Gastrocnemius medialis (tissue), 4 donors: ENCODE measurements around the gene QSOX2. TPM values are rescaled to one million over a fixed set of nuclear protein-coding genes. Genes with fewer than 3 reads are reported as not detected.

Experiments used
- ATAC-seq, 2 donors: fragments of 150-250 bp; one replicate each; pipeline ENCODE4 v1.9.1; 2016
- DNase-seq, 2 donors: peaks; one replicate each; pipeline ENCODE4 v3.0.0-alpha.2; 2019
- H3K27ac ChIP-seq, 4 donors: fragments of 200-600 bp; sonication (generic); 1 replicate in 1 of 4; 2 replicates in 3 of 4; pipeline ENCODE4 v1.5.1; 2016 to 2018; ENCODE audit warnings: mild to moderate bottlenecking in 2 of 4, moderate library complexity in 1 of 4
- H3K27me3 ChIP-seq, 3 donors: fragments of 200-600 bp; sonication (generic) in 2 of 3; 1 replicate in 1 of 3; 2 replicates in 2 of 3; pipeline versions ENCODE4 v1.5.1 to v1.6.0; 2016 to 2019; ENCODE audit warnings: mild to moderate bottlenecking in 1 of 3, moderate library complexity in 1 of 3
- H3K36me3 ChIP-seq, 2 donors: fragments of 200-600 bp; sonication (generic) in 1 of 2; one replicate each; pipeline ENCODE4 v1.5.1; 2017 to 2018
- H3K4me1 ChIP-seq, 2 donors: fragments of 200-600 bp; sonication (generic) in 1 of 2; one replicate each; pipeline ENCODE4 v1.5.1; 2016 to 2017; ENCODE audit warnings: mild to moderate bottlenecking in 2 of 2
- H3K4me3 ChIP-seq, 4 donors: fragments of 200-600 bp; sonication (generic) in 3 of 4; 1 replicate in 1 of 4; 2 replicates in 3 of 4; pipeline ENCODE4 v1.5.1; 2016 to 2019; ENCODE audit warnings: mild to moderate bottlenecking in 2 of 4
- H3K9me3 ChIP-seq, 3 donors: fragments of 200-600 bp; sonication (generic) in 2 of 3; 1 replicate in 1 of 3; 2 replicates in 2 of 3; pipeline ENCODE4 v1.5.1; 2016 to 2019
- CTCF ChIP-seq, 5 experiments: fragments of 450-650 bp in 3 of 5; fragments of 200-600 bp in 2 of 5; sonication (generic) in 2 of 5; IDR thresholded peaks in 4 of 5; conservative IDR thresholded peaks in 1 of 5; 1 replicate in 4 of 5; 2 replicates in 1 of 5; pipeline ENCODE4 v1.5.1; 2016 to 2019; ENCODE audit warnings: antibody characterized with exemption in 5 of 5, mild to moderate bottlenecking in 3 of 5, moderate library complexity in 3 of 5
- POLR2A ChIP-seq, 2 donors: fragments of 450-650 bp; IDR thresholded peaks; one replicate each; pipeline ENCODE4 v1.6.1; 2017; ENCODE audit warnings: antibody characterized with exemption in 2 of 2, mild to moderate bottlenecking in 2 of 2, moderate library complexity in 2 of 2
- in situ Hi-C, 4 donors: fragments of 200-750 bp; cut with MboI; loops; one replicate each; pipeline versions ENCODE4 v1.15.0 to v1.8.0; 2017; ENCODE audit warnings: low sequenced_read_pairs in 4 of 4
- intact Hi-C: fragments of 100-400 bp; cut with DNase I; formaldehyde crosslinking; loops from one replicate; pipeline ENCODE4 v1.15.1; 2023; ENCODE audit warnings: low total_unique reads
- total RNA-seq, 4 donors: library from RNA; depleted of rRNA; stranded (reverse); fragments of >200 nt; gene quantifications; one replicate each; pipeline versions ENCODE4 v1.1.0 to v1.2.3, GENCODE V29; 2016

QSOX2 gene
- total RNA-seq, 4 donors from 2014 or later, result 3.3 to 5.8 (median 5.2) TPM

- H3K36me3 ChIP-seq, result no peaks in the 10 kb centered on the region
- no peak overlapping the region for H3K27ac ChIP-seq
- in situ Hi-C loops (loop anchor here in 1 of 4 donors (25.0 kb wide), 1 partner anchor 117 kb away; no protein-coding TSS in a partner anchor), intact Hi-C loops (loop anchor here (1.0 kb wide), 1 partner anchor 113 kb away; no protein-coding TSS in a partner anchor)
- TF ChIP-seq CTCF (IDR thresholded peaks at IDR 0.05 in 4 of 5, conservative IDR thresholded peaks at IDR 0.05 in 1 of 5), result peak in 4 of 5 experiments; percentile 34 to 54 (median 48)
- no peak for TF ChIP-seq POLR2A (IDR thresholded peaks at IDR 0.05)
- H3K4me3 ChIP-seq, result no peak overlapping the region
- H3K27me3 ChIP-seq, result peaks cover 18 to 33% (median 31%) of the 10 kb centered on the region in 3 donors
- DNase-seq (no peak), ATAC-seq (no peak)
- H3K4me1 ChIP-seq, result no peaks in the 10 kb centered on the region
- no peaks in the 10 kb centered on the region for H3K9me3 ChIP-seq
Measured at GRCh38 chr9:136170006-136170901, 75.4 kb downstream of the QSOX2 start.

GRCh38 chr9:136169495-136169894 lies 76.1 kb downstream of the QSOX2 start:
- TF ChIP-seq CTCF (IDR thresholded peaks at IDR 0.05 in 4 of 5, conservative IDR thresholded peaks at IDR 0.05 in 1 of 5) (no peak), POLR2A (IDR thresholded peaks at IDR 0.05) (no peak)
- no peak for ATAC-seq
- peaks cover 18 to 33% (median 31%) of the 10 kb centered on the region in 3 donors for H3K27me3 ChIP-seq
- intact Hi-C loops (no loop called here), in situ Hi-C loops (loop anchor here in 1 of 4 donors (25.0 kb wide), 1 partner anchor 118 kb away; no protein-coding TSS in a partner anchor)
- DNase-seq, result no peak
- no peaks in the 10 kb centered on the region for H3K9me3 ChIP-seq
- H3K36me3 ChIP-seq, result no peaks in the 10 kb centered on the region
- H3K4me1 ChIP-seq, result no peaks in the 10 kb centered on the region
- H3K27ac ChIP-seq, result no peak overlapping the region
- no peak overlapping the region for H3K4me3 ChIP-seq

GRCh38 chr9:136163248-136163850 lies 82.3 kb downstream of the QSOX2 start:
- TF ChIP-seq POLR2A (IDR thresholded peaks at IDR 0.05) (no peak), CTCF (IDR thresholded peaks at IDR 0.05 in 4 of 5, conservative IDR thresholded peaks at IDR 0.05 in 1 of 5) (no peak)
- in situ Hi-C loops, result loop anchor here in 1 of 4 donors (25.0 kb wide), 1 partner anchor 124 kb away; no protein-coding TSS in a partner anchor
- intact Hi-C loops, result no loop called here

DNA sequence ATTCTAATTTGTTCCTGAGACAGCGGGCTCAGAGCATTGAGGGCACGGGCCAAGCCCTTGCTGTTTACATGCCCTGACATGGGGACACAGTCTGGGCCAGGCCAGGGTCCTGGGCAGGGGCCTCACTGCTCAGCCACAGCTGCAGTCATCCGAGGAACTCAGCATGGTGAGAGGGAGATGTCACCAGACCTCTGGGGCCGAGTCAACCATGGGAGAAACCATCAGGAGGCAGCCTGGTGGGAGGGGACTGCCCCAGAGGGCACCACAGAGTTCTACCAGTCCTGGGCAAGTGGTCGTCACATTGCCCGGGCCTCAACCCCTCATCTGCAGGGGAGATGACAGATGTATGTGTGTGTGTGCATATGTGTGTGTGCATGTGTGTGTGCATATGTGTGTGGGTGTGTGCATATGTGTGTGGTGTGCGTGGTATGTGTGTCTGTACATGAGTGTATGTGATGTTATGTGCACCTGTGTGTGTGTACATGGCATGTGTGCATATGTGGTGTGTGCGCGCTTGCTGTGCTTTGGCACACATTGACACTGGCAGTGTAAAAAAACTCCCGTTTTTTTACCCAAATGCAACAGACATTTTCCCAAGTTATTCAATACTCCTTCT lies 84.5 kb downstream of the QSOX2 start:
- no peaks in the 10 kb centered on the region for H3K36me3 ChIP-seq
- no peaks in the 10 kb centered on the region for H3K4me1 ChIP-seq
- in situ Hi-C loops (loop anchor here in 1 of 4 donors (25.0 kb wide), 1 partner anchor 126 kb away; no protein-coding TSS in a partner anchor), intact Hi-C loops (no loop called here)
- H3K27ac ChIP-seq, result no peak overlapping the region
- peaks cover 18 to 35% (median 18%) of the 10 kb centered on the region in 3 donors for H3K27me3 ChIP-seq
- no peak for TF ChIP-seq CTCF (IDR thresholded peaks at IDR 0.05 in 4 of 5, conservative IDR thresholded peaks at IDR 0.05 in 1 of 5)
- no peak for TF ChIP-seq POLR2A (IDR thresholded peaks at IDR 0.05)
- H3K9me3 ChIP-seq, result no peaks in the 10 kb centered on the region
- ATAC-seq (no peak), DNase-seq (no peak)
- H3K4me3 ChIP-seq, result no peak overlapping the region

More at GRCh38 chr9:136163248-136163850, 82.3 kb downstream of the QSOX2 start:
- Histone ChIP-seq H3K36me3 (no peaks in the 10 kb centered on the region), H3K27me3 (peaks cover 2 to 16% (median 8%) of the 10 kb centered on the region in 3 donors), H3K27ac (no peak overlapping the region), H3K4me1 (no peaks in the 10 kb centered on the region), H3K9me3 (no peaks in the 10 kb centered on the region), H3K4me3 (no peak overlapping the region)
- ATAC-seq, result no peak
- no peak for DNase-seq
